GM19238 (cell line): ENCODE results near the gene HOXB8.

Experiments used
- DNase-seq: peaks from one replicate; pipeline ENCODE4 v3.0.0; 2011; ENCODE audit warnings: low spot score; ENCODE audit not compliant: insufficient read length

The HOXB8 gene

GRCh38 chr17:48624544-48625494, 9.7 kb upstream of the HOXB8 start:
- DNase-seq = no peak

- DNase-seq = no peak
Measured at GRCh38 chr17:48624118-48624517, 9.0 kb upstream of the HOXB8 start.

- DNase-seq = no peak
Measured at GRCh38 chr17:48623583-48623982, 8.5 kb upstream of the HOXB8 start.

DNA sequence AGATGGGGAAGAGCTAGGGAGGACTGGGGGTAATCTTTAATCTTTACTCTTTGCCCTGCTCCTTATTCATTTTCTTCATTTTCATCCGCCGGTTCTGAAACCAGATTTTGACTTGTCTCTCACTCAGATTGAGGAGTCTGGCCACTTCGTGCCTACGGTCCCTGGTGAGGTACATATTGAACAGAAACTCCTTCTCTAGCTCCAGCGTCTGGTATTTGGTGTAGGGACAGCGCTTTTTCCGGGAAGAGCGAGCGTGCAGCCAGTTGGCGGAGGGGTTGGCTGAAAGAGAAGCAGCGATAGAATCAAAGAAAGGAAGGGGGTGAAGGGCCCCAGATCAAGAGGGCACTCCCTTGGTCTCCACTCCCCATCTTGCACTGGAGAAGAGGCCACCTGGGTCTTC, 7.8 kb upstream of the HOXB8 start:
- no peak for DNase-seq

DNA sequence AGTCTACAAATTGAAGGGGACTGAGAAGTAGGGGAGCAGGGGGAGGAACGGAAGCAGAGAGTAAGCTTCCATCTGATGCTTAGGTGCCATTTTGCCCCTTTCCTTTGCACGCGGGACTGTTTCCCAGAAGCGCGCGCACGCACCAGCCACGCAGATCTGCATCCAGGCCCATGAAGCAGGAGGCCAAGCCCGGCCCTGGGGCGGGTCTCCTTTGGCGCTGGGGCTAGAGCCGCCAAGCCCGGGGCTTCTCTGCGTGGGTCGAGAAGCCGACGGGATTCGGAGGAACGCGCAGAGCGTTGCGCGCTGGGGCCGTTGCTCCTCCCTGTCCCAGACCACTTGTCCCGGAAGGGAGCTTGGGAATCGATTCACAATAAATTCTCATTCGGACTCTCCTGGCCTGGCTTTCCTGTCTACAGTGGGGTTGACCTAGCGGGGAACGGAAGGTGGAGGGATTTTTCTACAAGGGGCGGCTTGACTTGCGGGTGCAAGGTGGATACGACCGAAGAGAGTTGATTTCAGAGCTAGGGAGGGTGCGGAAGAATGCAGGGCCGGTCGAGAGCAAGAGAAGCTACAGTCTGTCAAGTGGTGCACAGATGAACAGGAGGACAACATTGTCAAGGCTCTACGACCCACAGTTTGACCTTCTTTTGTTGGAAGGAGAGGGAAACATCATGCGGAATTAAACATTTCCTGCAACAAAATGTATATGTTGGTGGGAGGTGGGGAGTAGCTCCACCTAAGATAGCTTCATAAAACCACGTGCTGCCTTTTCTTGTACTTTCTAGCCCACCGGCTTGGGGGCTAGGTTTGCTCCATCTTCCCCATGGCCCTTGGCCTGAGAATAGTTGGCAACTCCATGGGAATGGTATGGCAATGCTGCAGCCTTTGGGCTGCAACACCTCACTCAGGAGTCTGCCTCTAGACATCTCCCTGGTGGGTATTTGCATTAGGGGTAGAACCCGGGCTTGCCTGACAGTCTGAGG, 6.6 kb upstream of the HOXB8 start:
- DNase-seq = no peak

DNA sequence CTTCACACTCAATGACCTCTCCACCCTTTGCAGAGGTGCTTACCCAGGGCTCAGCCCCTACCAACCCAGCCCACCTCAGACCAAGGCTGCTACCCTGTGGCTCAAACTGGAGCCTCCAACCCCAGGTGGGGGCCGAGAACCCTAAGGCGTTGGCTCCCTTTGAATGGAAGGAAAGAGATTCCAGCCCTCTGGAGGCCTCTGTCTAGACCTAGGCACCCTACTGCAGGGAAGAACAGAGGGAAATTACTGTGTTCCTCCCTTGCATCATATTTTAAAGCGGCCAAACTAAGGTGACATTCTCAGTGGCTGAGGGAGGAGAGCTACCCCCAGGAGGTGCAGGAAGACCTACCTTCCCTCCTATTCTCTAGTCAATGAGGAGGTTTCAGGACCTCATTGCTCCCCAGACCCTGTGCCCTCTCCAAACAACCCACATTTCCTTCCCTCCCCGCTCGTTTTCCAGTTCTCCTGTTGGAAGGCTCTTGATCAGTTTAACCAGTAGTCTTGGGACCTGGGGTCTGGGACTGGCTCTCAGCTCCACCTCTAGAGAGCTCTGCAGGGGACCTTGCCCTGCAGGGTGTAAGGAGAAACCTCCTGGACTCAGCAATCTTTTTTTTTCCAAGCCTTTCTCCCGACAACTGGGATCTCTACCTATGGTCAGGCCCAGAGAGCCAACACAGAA, 5.5 kb upstream of the HOXB8 start:
- DNase-seq = no peak

DNA sequence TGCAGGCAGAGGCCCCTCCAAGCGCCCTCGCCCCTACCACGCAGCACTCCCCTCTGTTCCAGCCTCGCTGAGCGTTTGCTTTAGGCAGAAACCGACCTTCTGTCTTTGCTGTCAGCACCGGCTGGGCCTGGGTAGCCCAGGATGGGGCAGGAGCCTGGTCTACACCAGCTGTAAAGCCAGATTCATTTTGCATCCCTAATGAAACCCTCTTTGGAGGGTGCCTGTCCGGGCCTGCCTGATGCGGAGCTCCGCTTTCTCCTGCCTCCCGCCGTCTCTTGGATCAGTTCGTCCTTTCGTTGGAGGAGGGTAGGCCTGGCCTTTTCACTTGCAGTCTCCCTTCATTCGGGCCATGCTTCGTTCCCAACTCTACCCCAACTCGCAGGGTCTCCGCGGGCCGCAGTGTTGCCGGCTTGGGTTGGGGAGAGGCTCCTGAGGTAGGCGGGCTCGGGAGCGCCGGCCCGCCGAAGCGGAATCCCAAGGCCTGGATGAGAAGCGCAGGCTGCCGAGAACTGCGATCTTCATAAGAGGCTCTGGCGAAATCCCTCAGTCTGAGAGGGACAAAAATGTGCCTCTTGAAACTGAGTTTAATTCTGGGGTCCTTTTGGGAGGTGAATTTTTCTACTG, 4.8 kb upstream of the HOXB8 start:
- DNase-seq = no peak

DNA sequence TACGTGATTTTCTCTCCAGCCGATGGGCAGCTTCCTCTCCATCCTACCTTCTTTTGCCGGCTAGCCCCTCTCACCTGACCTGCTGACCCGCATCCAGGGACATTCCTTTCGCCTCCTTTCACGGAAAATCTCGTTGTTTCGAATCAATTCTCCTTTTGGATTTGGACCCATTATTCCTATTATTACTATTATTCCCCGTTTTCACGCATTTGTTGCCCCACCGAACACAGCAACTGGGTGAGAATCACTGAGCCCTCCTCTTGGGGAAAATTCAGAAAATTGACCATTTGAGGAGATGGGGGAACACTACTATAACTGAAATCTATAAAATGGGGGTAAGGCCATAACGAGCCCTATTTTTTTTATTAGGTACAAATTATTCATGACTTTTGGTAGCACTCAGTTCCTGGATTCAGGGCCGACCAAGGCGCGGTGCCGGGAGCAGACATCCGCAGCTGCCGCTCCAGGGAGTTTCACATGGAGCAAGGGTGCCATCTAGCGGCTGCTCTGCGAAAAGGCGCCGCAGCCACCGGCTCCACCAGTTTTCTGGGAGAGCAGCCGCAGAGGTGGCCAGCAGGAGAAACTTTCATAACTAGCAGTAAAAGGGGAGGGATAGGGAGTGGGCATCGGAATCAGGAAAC, 3.3 kb upstream of the HOXB8 start:
- DNase-seq = peak; percentile 93

DNA sequence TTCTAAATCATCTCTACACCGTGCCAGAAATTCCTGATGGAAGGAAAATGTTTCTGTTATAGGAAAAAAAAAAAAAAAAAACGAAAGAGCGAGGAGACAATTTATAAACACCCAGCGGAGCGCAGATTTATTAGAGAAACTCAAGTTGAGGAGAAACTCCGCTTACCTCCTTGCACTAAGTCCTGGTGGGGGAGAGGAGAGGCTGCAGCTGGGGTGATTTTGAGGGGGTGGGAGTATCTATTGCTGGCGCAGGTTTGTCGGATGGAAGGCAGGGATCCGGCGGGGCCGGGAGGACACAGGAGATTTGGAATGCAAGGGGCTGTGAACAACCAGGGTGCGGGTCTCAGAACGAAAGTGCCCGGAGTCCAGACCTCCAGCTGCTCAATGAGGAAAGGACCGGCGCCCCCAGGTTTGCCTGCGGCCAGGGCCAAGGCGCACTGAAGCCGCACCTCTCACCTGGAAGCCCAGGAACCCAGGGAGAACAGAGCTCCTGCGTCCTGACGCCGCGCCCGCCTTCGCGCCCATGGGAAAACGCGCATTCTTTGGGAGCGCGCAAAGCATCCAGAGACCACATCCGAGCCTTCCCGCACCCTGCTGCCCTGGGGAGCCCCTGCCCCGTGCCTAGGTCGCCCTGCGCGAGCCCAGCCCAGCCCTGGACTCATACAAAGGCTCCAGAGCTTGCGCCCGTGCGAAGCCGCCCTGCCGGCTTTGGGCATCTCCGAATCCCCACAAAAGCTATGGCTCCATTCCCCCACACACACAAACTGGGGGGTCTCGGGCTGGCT, 2.6 kb upstream of the HOXB8 start:
- no peak for DNase-seq

- DNase-seq = no peak
Measured at GRCh38 chr17:48616717-48617470, 1.8 kb upstream of the HOXB8 start.

DNA sequence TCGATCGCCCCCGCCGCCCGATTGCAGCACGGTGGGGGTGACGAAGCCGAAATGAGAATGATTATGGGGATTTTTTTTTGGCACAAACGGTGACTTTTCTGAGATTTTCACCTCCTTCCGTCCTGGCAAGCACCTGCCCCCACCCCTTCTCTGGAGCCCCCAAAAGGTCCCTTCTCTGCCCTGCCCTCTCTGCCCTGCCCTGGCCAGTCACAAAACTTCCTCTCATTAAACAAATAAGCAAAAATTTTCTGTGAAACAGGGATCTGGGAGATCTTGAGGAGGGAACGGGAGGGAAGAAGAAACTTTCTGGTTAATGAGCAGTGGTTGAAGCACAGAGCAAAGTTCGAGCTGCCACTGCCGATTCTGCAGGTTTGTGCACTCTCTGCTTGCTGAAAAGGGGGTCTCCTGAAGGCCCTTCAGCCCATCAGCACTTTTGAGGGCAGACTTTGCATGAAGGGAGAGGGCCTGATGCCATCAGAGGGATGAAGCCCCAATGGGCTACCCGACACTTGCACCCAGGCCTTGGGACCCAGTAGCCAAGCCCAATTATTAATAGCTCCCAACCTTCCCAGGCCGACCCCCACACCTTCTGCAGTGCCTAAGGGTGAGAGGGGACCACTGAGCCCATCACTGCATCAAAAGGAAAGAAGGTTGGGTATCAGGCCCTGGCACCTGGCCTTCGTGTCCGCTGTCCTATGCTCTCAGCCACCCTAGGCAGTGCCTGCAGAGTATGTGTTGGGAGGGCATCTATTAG, 1.0 kb upstream of the HOXB8 start:
- DNase-seq = no peak

- no peak for DNase-seq
Measured at GRCh38 chr17:48613862-48614694, 1.0 kb downstream of the HOXB8 start.

DNA sequence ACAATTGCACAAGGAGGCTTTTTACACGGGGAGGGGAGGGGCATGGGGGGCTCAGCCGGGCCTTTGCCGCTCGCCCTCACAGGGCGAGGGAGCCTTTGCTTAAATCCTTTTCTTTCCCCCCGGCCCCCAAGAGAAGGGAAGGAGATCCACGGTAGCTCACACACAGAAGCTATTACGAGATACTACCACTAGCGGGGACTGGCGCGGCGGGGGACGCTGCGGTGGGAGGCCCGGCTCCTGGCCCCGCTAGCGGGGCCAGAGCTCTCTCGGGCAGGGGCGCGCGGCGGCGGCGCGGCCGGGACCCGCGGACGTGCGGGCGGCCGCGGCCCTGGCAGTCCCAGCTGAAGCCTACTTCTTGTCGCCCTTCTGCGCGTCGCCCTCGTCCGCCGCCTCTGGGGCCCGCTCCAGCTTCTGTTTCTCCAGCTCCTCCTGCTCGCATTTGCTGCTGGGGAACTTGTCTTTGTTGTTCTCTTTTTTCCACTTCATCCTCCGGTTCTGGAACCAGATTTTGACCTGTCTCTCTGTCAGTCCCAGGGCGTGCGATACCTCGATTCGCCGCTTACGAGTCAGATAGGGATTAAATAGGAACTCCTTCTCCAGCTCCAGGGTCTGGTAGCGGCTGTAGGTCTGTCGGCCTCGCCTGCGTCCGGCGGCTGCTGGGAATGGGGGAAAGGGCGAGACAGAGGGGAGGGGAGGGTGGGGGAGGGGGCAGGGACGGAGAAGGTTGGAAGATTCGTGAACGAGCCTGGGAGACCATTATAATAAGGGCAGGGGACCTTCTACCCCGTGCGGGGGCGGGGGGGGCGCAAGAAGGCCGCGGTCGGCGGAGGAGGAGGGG, 2.0 kb downstream of the HOXB8 start:
- DNase-seq = peak; percentile 69

GRCh38 chr17:48612456-48612853, 2.6 kb downstream of the HOXB8 start:
- DNase-seq = no peak

DNA sequence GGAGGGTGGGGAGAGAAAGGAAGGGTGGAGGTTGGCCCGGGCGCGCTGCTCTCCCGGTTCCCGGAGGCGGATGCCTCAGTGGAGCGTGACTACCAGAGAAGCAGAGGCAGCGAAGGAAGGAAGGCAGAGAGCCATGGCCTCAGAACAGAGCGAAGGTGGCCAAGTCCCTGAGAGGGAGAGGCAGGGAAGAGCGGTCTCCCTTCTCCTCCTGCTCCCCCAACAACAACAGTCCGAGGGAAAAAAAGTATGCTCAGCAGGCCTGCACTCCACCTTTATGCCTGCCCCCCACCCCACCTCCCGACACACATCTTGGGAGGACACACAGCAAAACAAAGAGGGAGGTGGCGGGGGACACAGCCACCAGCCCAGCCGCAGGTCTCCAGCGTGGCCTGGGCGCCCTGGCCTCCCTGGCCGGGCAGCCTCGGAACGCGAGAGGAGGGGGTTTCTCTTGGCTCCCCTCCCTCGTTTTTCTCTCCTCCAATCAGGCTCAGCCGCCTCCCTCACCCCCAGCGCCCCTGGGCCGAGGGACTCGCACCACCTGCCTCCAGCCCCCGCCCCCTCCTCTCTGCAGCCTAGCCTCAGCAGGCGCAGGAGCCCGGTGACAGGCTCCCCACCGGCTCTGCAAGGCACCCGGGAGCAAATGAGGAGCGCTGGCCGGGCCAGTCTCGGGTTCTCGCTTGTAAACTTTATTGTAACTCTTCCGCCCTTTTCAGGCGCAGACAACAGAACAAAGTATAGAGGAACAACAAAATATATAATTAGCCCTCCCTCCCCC, 3.2 kb downstream of the HOXB8 start:
- DNase-seq = no peak

GRCh38 chr17:48611213-48611612, 3.9 kb downstream of the HOXB8 start:
- peak; percentile 55 for DNase-seq
